GM19455 (cell line): ENCODE results near the gene ISX.

ENCODE experiments used
- ATAC-seq: cut with Tn5 transposase; IDR thresholded peaks from one replicate; pipeline ENCODE4 v1.9.1; 2021; ENCODE audit not compliant: unreplicated experiment

Gene ISX

DNA sequence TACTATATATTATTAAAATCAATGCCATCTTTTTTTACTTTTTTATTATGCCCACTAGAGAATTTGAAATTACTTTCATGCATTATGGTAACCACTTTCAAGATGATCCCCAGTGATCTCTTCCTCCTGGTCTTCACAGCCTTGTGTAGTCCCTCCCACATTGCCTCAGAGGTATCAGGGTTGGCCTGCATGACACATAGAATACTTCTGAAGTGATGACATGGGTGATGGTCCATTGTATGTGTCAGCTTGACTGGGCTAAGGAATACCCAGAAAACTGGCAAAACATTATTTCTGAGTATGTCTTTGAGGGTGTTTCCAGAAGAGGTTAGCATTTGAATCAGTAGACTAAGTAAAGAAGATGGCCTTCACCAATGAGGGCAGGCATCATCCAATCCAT is 14.2 kb upstream of the ISX start:
- no peak for ATAC-seq

GRCh38 chr22:35053060-35053835 is 12.7 kb upstream of the ISX start:
- ATAC-seq: no peak

DNA sequence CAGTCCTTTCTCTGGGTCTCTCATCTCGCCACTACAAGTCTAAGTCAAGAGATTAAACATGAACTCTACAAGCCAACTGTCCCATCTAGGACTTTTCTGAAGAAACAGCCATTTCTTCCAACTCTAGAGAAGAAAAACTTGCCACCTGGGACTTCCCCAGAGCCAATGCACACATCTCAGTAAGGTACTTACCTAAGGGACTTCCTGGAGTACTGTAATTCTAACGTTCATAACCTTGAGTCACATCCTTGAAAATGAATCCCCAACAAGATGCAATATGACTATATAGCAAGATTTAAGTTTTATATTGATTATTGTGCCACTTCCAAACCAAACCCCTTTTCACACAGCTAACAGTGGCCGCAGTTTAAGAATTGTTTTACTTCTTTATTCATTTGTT is 11.9 kb upstream of the ISX start:
- ATAC-seq: no peak

DNA sequence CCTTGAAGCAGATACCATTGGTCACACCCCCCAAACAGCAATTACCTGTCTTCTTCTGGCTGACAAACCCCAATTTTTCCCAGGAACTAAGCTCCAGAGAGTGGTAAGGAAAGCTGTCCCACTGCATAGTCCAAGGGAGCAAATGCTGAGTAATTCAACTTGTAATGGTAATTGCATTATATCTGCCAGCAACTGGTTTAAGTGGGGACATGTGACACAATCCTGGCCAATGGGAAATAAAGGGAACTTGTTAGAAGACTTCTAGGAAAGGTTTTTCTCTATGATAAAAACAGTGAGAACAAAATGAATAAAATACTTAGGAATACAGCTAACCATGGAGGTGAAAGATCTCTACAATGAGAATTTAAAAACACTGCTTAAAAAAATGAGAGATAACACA is 9.5 kb upstream of the ISX start:
- no peak for ATAC-seq

DNA sequence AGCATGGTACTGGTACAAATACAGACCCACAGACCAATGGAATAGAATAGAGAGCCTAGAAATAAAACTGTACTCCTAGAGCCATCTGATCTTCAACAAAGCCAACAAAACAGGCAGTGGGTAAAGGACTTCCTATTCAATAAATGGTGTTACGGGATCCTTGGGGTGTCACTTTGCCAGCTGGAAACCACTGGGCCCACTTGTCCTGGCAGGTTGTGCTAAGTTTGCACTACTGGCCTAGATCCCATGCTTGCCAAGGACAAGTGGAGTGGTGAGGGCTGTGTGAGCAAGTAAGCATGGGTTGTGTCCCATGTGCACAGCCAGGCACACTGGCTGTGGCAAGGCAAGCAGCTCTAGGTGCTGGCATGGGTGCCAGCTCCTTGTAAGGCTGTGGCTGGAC is 8.8 kb upstream of the ISX start:
- ATAC-seq: no peak

DNA sequence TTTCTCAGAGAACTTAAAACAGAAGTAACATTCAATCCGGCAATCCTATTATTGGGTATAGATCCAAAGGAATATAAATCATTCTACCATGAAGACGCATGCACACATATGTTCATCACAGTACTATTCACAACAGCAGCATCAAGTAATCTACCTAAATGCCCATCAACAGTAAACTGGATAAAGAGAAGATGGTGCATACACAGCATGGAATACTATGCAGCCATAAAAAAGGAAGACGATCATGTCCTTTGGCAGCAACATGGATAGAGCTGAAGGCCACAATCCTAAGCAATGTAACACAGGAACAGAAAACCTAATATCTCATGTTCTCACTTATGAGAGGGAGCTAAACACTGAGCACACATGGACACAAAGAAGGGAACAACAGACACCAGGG is 6.3 kb upstream of the ISX start:
- ATAC-seq: no peak

DNA sequence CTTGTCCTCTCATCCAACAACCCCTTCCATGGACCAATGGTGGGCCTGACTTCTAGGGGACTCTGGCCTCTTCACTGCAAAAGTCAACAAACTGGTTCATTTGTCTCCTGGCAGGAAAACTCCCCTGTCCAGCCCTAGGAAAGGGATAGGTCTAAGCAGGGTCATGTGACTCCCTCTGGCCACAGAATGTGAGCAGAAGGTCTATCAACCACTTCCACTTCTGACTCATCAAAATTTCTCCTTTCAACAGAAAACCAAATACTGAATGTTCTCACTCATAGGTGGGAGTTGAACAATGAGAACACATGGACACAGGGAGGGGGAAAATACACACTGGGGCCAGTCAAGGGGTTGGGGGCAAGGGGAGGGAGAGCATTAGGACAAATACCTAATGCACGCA is 1.3 kb upstream of the ISX start:
- peak; percentile 64 for ATAC-seq

GRCh38 chr22:35065183-35065582 is 775 bp upstream of the ISX start:
- no peak for ATAC-seq

DNA sequence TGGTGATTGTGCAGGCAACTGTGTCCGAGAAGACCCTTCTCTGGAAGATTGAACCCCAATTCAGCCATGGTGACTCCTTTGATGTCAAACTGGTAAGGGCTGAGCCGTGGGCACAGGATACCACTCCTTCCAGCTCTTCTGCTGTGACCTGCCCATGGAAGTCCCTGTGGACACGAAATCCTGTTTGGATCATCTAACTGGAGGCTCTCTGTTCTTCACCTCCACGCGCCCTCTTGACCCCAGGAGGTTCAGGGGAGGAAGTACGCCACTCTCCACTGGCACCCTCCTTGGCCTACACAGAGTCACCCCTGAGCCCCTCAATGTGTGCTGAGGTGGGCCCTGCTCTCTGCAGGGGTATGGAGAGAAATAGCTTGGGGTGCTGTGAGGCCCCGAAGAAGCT is 810 bp downstream of the ISX start:
- no peak for ATAC-seq

GRCh38 chr22:35069541-35069940 is 3.6 kb downstream of the ISX start:
- ATAC-seq: no peak

DNA sequence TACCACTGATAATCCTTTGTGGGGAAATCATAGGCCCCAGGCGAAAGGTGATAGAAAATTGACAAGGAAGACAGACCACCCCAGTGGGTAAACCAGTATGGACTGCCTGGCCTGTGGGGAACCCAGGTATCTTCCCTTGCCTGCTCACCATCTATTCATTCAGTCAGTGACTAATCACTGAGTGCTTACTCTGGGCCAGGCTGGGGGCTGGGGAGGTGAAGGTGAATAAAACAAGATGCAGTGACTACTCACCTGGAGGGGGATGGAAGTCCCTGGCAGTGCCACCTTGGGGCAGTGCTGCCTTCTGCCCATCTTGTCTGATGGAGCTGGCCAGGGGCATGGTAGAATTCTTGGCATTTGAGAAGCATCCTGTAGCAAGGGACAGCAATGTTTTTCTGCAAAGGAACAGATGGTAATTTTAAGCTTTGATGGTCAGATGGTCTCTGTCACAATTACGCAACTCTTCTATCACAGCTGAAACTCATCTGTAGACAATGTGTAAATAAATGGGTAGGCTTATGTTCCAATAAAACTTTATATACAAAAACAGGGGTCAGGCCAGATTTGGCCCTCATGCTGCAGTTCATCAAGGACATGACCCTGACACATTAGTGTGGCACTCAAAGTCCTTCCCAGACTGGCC is 4.6 kb downstream of the ISX start:
- ATAC-seq: no peak

DNA sequence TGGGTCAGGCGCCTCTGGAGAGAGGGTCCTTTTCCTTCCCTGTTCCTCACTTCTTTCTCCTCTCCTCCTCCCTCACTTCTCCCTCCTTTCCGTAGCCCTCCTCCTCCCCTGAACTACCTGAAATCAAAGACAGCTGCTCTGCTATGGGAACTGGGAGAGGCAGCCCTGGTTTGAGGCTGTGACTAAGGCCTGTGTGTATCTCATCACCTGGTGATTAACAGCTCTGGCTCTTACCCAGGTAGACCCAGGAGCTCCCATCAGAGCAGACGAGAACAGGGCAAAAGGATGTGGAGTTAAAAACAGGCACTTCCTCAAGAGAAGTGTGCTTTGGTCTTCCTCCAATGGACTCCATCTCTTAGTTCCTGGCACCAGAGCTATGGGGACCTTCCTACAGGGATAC is 5.8 kb downstream of the ISX start:
- no peak for ATAC-seq

GRCh38 chr22:35072925-35073324 is 7.0 kb downstream of the ISX start:
- no peak for ATAC-seq

DNA sequence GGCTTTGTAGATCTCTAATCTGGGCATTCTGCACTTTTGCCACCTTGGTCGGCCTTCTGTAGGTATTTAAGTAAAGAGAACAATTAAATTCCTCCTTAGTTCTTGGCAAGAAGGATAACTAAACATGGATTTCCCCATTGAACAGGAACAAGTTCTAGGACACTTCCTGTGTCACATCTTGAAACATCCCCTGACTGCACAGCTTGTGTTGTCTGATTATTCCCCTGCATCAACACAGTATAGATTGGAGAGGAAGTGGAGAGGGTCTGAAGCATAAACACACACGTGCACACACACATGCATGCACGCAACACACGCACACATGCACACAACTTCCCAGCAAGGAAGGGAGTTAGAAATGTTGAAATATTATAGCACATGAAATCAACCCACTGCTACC is 8.6 kb downstream of the ISX start:
- no peak for ATAC-seq

DNA sequence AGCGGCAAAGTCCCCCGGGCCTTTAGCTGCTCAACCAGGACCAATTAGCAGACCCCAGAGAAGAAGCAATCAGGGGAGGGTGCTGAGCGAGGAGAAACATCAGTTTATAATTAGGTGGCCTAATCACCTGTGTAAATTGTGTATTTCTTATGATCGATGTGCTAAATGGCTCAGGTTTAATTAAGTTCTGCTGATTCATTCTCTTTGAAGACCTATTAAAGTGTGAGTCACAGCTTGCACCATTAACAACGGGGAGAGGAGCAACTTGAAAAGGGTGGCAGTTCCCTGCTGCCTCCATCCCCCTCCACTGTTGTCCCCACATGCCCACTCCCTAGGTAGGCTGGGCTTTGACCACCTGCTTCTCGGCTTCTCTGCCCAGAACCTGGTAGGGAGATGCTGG is 10.7 kb downstream of the ISX start:
- no peak for ATAC-seq

DNA sequence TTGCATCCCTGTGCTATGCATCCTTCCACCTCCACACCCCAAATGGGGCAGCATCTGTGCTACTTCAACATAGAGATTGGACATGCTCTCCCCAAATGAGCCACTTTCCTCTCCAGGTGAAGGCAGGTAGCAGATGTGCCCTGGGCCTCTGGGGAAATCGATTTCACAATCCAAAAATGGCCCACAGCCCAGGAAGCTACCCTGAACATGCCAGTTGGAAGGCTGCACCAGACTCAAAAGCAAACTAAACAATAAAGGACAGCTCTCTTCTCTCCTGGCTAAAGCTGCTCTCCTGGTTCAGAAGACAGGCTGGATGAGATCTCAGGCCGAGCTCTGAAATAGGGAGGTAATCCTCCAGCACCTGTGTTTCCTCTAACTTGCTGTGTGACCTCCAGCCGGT is 19.7 kb downstream of the ISX start:
- ATAC-seq: no peak

GRCh38 chr22:35089139-35089538 is 23.2 kb downstream of the ISX start:
- ATAC-seq: no peak

GRCh38 chr22:35092406-35092805 is 26.4 kb downstream of the ISX start:
- ATAC-seq: no peak

DNA sequence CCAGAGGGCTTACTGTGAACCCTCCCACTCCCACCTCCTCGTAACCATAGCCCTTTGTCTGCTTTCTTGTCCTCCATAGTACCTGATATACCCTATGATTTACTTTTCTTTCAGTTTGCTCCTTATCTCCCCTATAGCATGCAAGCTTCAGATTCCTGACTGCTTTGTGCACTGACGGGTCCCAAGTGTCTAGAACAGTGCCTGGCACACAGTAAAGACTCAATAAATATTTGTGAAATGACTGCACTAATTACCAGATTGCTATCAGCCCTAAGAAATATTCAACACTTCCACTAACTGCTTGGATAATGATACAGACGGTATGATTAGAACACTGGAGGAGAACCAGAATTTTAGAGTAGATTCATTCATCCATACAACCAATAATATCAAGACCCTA is 33.0 kb downstream of the ISX start:
- no peak for ATAC-seq

- no peak for ATAC-seq
These were observed 33.9 kb downstream of the ISX start for GRCh38 chr22:35099883-35100282.

GRCh38 chr22:35102663-35103062 is 36.7 kb downstream of the ISX start:
- no peak for ATAC-seq

GRCh38 chr22:35103761-35104160 is 37.8 kb downstream of the ISX start:
- ATAC-seq: no peak

GRCh38 chr22:35104491-35104890 is 38.5 kb downstream of the ISX start:
- ATAC-seq: no peak
